Measurements from ENCODE around the gene NEURL1. TPM values are rescaled to one million over a fixed set of nuclear protein-coding genes. Genes with fewer than 3 reads are reported as not detected.

The NEURL1 gene
- total RNA-seq, 1 donor from 2014 or later, result 4.2 TPM

DNA sequence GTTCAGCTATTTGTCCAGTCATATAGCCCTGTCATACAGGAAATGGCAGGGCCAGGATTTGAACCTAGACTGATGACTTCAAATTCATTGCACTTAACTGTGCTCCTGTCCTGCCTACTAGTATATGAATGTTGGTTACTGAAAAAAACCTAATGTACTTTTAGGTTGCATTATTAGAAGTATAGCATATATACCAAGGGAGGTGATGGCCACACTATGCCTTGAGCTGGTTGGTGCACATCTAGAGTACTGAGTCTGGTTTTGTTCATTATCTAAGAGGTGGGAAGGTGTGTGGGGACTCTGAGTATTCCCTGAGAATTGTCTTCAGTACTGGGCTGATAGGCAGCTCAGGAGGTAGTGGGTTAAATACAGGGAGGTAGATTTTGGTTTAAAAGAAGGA, 88.0 kb downstream of the NEURL1 start:
- Histone ChIP-seq H3K4me1 (peaks cover 27% of the 10 kb centered on the region), H3K9me3 (no peaks in the 10 kb centered on the region), H3K36me3 (no peaks in the 10 kb centered on the region), H3K27ac (no peak overlapping the region), H3K27me3 (no peaks in the 10 kb centered on the region), H3K4me3 (no peak overlapping the region)
- intact Hi-C loops (cut with DNase I), result no loop called here
- no peak for DNase-seq (ENCODE audit: extremely low spot score in 2 of 2)
- TF ChIP-seq POLR2AphosphoS5 (IDR thresholded peaks at IDR 0.05; ENCODE audit: insufficient read depth in 1 of 2, low read depth in 1 of 2) (no peak), POLR2A (IDR thresholded peaks at IDR 0.05) (no peak), CTCF (IDR thresholded peaks at IDR 0.05) (no peak)

DNA sequence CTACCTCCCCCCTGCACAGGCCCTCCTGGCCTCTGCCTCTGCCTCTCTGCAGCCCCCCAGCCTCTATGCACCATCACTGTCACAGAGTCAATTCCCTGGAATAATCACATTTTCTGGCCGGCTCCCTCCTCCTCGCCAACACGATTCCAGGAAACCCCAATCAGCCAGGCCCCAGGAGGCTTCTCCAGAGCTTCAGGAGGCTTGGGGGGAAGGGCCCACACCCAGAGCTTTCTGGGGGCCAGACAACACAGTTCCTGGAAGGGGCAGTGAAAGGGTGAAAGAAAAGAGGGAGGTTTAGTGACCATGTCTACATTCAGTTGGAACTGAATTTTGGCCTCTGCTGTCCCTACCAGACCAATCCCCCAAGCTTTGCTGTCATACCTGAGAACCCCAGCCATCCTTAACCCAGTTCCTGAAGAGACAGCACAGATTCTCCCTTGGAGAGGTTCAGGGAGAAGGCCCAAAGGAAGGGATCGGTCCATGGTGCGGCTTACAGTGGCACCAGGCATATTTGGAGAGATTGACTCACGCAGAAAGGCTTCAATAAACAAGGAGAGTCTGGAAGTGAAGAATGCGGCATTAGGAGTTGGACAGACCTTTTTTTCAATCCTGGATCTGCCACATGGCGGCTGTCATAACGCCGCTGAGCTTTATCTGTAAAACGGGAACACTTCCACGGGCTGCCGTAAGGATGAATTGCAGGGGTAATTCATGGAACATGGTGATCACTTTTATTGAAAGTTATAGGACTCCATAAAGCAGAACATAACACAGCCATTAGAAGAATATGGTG, 89.0 kb downstream of the NEURL1 start:
- peaks cover 22% of the 10 kb centered on the region for H3K4me1 ChIP-seq
- no peaks in the 10 kb centered on the region for H3K27me3 ChIP-seq
- intact Hi-C loops (cut with DNase I), result no loop called here
- H3K4me3 ChIP-seq, result no peak overlapping the region
- DNase-seq (ENCODE audit: extremely low spot score in 2 of 2), result no peak
- H3K27ac ChIP-seq, result no peak overlapping the region
- H3K36me3 ChIP-seq, result peaks cover 0 to 2% of the 10 kb centered on the region in 2 donors
- TF ChIP-seq POLR2A (IDR thresholded peaks at IDR 0.05), result no peak
- H3K9me3 ChIP-seq, result no peaks in the 10 kb centered on the region

DNA sequence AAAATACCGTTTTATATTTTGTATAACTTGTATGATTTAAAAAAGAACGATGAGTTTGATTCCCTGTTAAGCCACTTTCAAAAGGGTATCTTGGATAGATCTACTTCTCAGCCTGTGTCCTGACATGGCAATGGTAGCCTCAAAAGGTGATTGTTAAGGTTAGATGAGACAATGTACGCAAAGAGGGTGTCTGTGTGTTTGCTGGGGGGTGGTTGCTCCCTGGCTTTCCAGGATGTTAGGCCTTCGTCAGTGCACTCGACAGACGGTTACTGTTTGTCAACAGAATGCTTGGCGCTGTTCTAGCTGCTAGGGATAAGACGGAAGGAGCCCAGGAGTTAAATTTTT, 90.3 kb downstream of the NEURL1 start:
- H3K36me3 ChIP-seq, result peaks cover 0 to 8% of the 10 kb centered on the region in 2 donors

GRCh38 chr10:103584216-103585010, 90.9 kb downstream of the NEURL1 start:
- H3K9me3 ChIP-seq, result no peaks in the 10 kb centered on the region
- no peak for TF ChIP-seq CTCF (IDR thresholded peaks at IDR 0.05)
- TF ChIP-seq POLR2A (IDR thresholded peaks at IDR 0.05), result no peak
- no peak for TF ChIP-seq POLR2AphosphoS5 (IDR thresholded peaks at IDR 0.05; ENCODE audit: insufficient read depth in 1 of 2, low read depth in 1 of 2)
- H3K4me3 ChIP-seq, result peak overlapping the region; percentile 37 to 43
- H3K36me3 ChIP-seq, result peaks cover 0 to 8% of the 10 kb centered on the region in 2 donors
- peak overlapping the region; percentile 41 for H3K27ac ChIP-seq
- peaks cover 22% of the 10 kb centered on the region for H3K4me1 ChIP-seq
- no peak for DNase-seq (ENCODE audit: extremely low spot score in 2 of 2)
- H3K27me3 ChIP-seq, result no peaks in the 10 kb centered on the region
- intact Hi-C loops (cut with DNase I), result no loop called here

More for the DNA sequence above, 90.3 kb downstream of the NEURL1 start:
- peak overlapping the region in 1 of 2 donors; percentile 37 for H3K4me3 ChIP-seq
- TF ChIP-seq POLR2A (IDR thresholded peaks at IDR 0.05) (no peak), CTCF (IDR thresholded peaks at IDR 0.05) (no peak), POLR2AphosphoS5 (IDR thresholded peaks at IDR 0.05; ENCODE audit: insufficient read depth in 1 of 2, low read depth in 1 of 2) (no peak)
- H3K27me3 ChIP-seq, result no peaks in the 10 kb centered on the region
- no peak overlapping the region for H3K27ac ChIP-seq
- H3K4me1 ChIP-seq, result peaks cover 22% of the 10 kb centered on the region
- DNase-seq (ENCODE audit: extremely low spot score in 2 of 2), result no peak
- no peaks in the 10 kb centered on the region for H3K9me3 ChIP-seq
- intact Hi-C loops (cut with DNase I), result no loop called here

- no peak overlapping the region for H3K27ac ChIP-seq
- intact Hi-C loops (cut with DNase I), result no loop called here
Observed at GRCh38 chr10:103585011-103585405, 91.5 kb downstream of the NEURL1 start.

More at GRCh38 chr10:103585011-103585405, 91.5 kb downstream of the NEURL1 start:
- no peak for DNase-seq (ENCODE audit: extremely low spot score in 2 of 2)
- H3K27me3 ChIP-seq, result no peaks in the 10 kb centered on the region
- peaks cover 20% of the 10 kb centered on the region for H3K4me1 ChIP-seq
- H3K9me3 ChIP-seq, result no peaks in the 10 kb centered on the region
- H3K36me3 ChIP-seq, result peaks cover 0 to 8% of the 10 kb centered on the region in 2 donors
- TF ChIP-seq POLR2AphosphoS5 (IDR thresholded peaks at IDR 0.05; ENCODE audit: insufficient read depth in 1 of 2, low read depth in 1 of 2) (no peak), POLR2A (IDR thresholded peaks at IDR 0.05) (no peak), CTCF (IDR thresholded peaks at IDR 0.05) (no peak)
- peak overlapping the region; percentile 37 to 43 for H3K4me3 ChIP-seq

Data from vagina (tissue), 2 donors.